ENCODE measurements around the gene MAPK8IP2. TPM values are rescaled to one million over a fixed set of nuclear protein-coding genes. Genes with fewer than 3 reads are reported as not detected.

Gene MAPK8IP2
- total and polyA plus RNA-seq, 2 of the 13 experiments (the other 11 are each of a cell fraction or from before 2014, with no cell fraction given) = 1.3 to 2.6 TPM

DNA sequence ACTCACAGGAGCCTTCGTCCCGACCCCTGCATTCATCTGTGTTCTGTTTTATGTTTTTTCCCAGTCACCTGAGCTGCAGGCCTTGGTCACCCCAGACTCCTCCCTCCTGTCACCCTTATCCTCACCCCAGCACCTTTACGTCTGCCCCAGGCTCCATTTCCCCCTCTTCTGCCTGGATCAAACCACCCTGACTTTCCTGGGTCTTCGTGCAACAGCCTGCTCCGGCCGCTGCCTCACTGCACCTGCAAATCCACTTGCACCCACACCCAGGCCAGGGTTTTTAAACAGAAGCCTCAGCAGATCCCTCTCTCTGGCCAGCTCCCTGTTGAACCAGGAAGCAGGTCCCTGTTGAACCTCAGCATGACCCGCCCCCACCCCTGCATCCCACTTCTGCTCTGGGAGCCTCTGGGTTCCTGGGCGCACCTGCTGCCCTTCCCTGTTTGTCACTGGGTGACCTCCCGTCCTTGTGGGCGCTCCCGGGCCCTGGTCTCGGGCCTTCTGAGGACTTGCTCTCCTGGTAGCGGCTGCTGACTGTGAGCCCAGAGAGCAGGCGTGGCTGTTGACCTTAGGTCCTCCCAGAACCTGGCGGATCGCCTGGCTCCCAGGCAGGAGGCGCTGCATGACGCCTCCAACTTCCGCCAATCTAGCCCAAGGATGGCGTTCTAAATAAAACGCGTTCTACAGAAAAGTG, 12.8 kb downstream of the MAPK8IP2 start (continued):
- no peak for TF ChIP-seq NFE2 (CRISPR knock-in tag; IDR thresholded peaks at IDR 0.05)
- TF ChIP-seq ZNF550 (CRISPR knock-in tag; IDR thresholded peaks at IDR 0.05; ENCODE audit: borderline replicate concordance) = 0 out of 2 replicates have a peak, but pooled peaks have one; percentile 81
- no peak for TF ChIP-seq ZNF354B (CRISPR knock-in tag; IDR thresholded peaks at IDR 0.05)
- TF ChIP-seq, protein P1, sequence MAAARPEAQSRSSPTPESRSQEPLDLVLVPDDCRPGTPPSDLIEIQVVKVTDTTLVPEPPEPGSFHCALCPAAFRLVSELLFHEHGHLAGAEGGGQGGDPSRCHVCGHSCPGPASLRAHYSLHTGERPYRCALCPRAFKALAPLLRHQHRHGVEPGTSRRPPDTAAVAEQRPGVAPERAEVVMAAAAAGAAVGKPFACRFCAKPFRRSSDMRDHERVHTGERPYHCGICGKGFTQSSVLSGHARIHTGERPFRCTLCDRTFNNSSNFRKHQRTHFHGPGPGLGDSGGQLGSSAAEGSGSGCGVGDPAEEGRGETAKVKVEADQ (CRISPR knock-in tag; IDR thresholded peaks at IDR 0.05; ENCODE audit: borderline replicate concordance) = 0 out of 2 replicates have a peak, but pooled peaks have one; percentile 36
- no peak for TF ChIP-seq SAFB2 (CRISPR knock-in tag; IDR thresholded peaks at IDR 0.05; ENCODE audit: borderline replicate concordance, low read depth)
- TF ChIP-seq, protein P2, sequence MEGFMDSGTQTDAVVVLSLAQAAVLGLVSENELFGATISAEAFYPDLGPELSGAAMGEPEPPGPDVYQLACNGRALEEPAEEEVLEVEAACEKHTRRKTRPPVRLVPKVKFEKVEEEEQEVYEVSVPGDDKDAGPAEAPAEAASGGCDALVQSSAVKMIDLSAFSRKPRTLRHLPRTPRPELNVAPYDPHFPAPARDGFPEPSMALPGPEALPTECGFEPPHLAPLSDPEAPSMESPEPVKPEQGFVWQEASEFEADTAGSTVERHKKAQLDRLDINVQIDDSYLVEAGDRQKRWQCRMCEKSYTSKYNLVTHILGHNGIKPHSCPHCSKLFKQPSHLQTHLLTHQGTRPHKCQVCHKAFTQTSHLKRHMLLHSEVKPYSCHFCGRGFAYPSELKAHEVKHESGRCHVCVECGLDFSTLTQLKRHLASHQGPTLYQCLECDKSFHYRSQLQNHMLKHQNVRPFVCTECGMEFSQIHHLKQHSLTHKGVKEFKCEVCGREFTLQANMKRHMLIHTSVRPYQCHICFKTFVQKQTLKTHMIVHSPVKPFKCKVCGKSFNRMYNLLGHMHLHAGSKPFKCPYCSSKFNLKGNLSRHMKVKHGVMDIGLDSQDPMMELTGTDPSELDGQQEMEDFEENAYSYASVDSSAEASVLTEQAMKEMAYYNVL (CRISPR knock-in tag; IDR thresholded peaks at IDR 0.05; ENCODE audit: borderline replicate concordance) = no peak
- TF ChIP-seq NCOA2 (CRISPR knock-in tag; IDR thresholded peaks at IDR 0.05) = no peak; the same call in 1 of the 2 replicates
- no peak for TF ChIP-seq ARNTL (CRISPR knock-in tag; IDR thresholded peaks at IDR 0.05)
- TF ChIP-seq ZNF841 (CRISPR knock-in tag; IDR thresholded peaks at IDR 0.05; ENCODE audit: borderline replicate concordance) = no peak
- TF ChIP-seq SP5 (CRISPR knock-in tag; IDR thresholded peaks at IDR 0.05; ENCODE audit: borderline replicate concordance, low read depth) = peak; percentile 66; the same call in 1 of the 2 replicates
- TF ChIP-seq ZNF839 (CRISPR knock-in tag; IDR thresholded peaks at IDR 0.05; ENCODE audit: borderline replicate concordance) = no peak
- no peak for TF ChIP-seq ZZZ3 (CRISPR knock-in tag; IDR thresholded peaks at IDR 0.05; ENCODE audit: borderline replicate concordance)
- TF ChIP-seq TP53 (CRISPR knock-in tag; conservative IDR thresholded peaks at IDR 0.05) = 0 out of 2 replicates have a peak, but pooled peaks have one; percentile 49
- TF ChIP-seq HIVEP1 (CRISPR knock-in tag; IDR thresholded peaks at IDR 0.05) = no peak
- TF ChIP-seq ZSCAN25 (CRISPR knock-in tag; IDR thresholded peaks at IDR 0.05) = peak; percentile 86; the same call in 1 of the 2 replicates
- TF ChIP-seq, protein P3, sequence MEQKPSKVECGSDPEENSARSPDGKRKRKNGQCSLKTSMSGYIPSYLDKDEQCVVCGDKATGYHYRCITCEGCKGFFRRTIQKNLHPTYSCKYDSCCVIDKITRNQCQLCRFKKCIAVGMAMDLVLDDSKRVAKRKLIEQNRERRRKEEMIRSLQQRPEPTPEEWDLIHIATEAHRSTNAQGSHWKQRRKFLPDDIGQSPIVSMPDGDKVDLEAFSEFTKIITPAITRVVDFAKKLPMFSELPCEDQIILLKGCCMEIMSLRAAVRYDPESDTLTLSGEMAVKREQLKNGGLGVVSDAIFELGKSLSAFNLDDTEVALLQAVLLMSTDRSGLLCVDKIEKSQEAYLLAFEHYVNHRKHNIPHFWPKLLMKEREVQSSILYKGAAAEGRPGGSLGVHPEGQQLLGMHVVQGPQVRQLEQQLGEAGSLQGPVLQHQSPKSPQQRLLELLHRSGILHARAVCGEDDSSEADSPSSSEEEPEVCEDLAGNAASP (CRISPR knock-in tag; IDR thresholded peaks at IDR 0.05; ENCODE audit: borderline replicate concordance) = peak; percentile 90; the same call in 1 of the 2 replicates
- TF ChIP-seq PRDM15 (CRISPR knock-in tag; IDR thresholded peaks at IDR 0.05) = no peak
- TF ChIP-seq ZNF564 (CRISPR knock-in tag; IDR thresholded peaks at IDR 0.05) = peak; percentile 92; the same call in 1 of the 2 replicates
- TF ChIP-seq RFX1 (IDR thresholded peaks at IDR 0.05) = no peak
- no peak for TF ChIP-seq SMAD1 (CRISPR knock-in tag; IDR thresholded peaks at IDR 0.05; ENCODE audit: borderline replicate concordance, low read depth)
- TF ChIP-seq GPN1 (CRISPR knock-in tag; IDR thresholded peaks at IDR 0.05; ENCODE audit: borderline replicate concordance) = no peak
- no peak for TF ChIP-seq ZKSCAN5 (CRISPR knock-in tag; IDR thresholded peaks at IDR 0.05)
